ENCODE results near the gene PRIM2.
"Not testable (repeated sequence)": the region's sequence is repeated elsewhere in the genome, so short reads cannot be mapped to it uniquely, and the experiment has no call there.

GRCh38 chr6:57347597-57347996 is 30.2 kb downstream of the PRIM2 start:
- not testable (repeated sequence) for TF ChIP-seq EZH2 (IDR thresholded peaks at IDR 0.05; ENCODE audit: borderline replicate concordance, low read length)
- TF ChIP-seq, protein P1, sequence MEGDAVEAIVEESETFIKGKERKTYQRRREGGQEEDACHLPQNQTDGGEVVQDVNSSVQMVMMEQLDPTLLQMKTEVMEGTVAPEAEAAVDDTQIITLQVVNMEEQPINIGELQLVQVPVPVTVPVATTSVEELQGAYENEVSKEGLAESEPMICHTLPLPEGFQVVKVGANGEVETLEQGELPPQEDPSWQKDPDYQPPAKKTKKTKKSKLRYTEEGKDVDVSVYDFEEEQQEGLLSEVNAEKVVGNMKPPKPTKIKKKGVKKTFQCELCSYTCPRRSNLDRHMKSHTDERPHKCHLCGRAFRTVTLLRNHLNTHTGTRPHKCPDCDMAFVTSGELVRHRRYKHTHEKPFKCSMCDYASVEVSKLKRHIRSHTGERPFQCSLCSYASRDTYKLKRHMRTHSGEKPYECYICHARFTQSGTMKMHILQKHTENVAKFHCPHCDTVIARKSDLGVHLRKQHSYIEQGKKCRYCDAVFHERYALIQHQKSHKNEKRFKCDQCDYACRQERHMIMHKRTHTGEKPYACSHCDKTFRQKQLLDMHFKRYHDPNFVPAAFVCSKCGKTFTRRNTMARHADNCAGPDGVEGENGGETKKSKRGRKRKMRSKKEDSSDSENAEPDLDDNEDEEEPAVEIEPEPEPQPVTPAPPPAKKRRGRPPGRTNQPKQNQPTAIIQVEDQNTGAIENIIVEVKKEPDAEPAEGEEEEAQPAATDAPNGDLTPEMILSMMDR (IDR thresholded peaks at IDR 0.05; ENCODE audit: low read length), result not testable (repeated sequence)
